ENCODE results near the gene NKAIN2.

Gene NKAIN2

DNA sequence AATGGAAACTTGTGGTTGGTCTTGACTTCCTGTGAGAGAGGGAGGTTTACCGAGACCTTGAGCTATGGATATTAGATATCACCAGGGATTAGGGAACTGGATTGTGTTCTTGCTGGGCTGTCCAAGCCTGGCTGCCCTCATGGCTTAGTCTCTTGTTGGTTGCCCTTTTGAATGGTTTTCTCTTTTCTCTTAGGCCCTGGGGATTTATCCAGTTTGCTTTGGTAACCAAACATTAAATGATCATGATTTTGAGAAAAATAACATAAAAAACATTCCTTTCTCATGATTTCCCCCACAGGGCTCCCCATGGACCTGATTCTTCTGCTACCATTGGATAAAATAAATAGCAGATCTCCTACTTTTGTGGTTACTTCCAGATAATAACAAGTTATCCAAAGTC lies 852.2 kb downstream of the NKAIN2 start:
- H3K4me3 ChIP-seq (ENCODE audit: low read depth, low read length): no peak overlapping the region
- DNase-seq (ENCODE audit: low read depth): no peak
- TF ChIP-seq, protein P1, sequence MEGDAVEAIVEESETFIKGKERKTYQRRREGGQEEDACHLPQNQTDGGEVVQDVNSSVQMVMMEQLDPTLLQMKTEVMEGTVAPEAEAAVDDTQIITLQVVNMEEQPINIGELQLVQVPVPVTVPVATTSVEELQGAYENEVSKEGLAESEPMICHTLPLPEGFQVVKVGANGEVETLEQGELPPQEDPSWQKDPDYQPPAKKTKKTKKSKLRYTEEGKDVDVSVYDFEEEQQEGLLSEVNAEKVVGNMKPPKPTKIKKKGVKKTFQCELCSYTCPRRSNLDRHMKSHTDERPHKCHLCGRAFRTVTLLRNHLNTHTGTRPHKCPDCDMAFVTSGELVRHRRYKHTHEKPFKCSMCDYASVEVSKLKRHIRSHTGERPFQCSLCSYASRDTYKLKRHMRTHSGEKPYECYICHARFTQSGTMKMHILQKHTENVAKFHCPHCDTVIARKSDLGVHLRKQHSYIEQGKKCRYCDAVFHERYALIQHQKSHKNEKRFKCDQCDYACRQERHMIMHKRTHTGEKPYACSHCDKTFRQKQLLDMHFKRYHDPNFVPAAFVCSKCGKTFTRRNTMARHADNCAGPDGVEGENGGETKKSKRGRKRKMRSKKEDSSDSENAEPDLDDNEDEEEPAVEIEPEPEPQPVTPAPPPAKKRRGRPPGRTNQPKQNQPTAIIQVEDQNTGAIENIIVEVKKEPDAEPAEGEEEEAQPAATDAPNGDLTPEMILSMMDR (IDR thresholded peaks at IDR 0.05; ENCODE audit: insufficient read depth, low read depth, low read length, missing control alignments): no peak

DNA sequence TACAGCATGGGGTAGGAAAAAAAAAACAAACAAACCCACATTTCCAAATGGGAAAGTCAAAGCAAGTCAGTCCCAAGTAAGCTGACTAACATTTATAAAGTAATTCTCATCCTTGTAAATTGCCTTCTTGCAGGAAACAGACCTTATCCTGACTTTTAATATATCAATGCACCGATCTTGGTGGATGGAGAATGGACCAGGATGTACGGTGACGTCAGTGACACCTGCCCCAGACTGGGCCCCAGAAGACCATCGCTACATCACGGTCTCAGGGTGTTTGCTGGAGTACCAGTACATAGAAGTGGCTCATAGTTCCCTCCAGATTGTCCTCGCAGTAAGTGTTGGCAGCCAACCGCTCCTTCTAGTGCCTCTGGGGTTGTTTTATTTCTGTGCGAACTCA lies 854.4 kb downstream of the NKAIN2 start:
- no peak overlapping the region for H3K4me3 ChIP-seq (ENCODE audit: low read depth, low read length)
- TF ChIP-seq, protein P1 (IDR thresholded peaks at IDR 0.05; ENCODE audit: insufficient read depth, low read depth, low read length, missing control alignments): no peak
- DNase-seq (ENCODE audit: low read depth): no peak

DNA sequence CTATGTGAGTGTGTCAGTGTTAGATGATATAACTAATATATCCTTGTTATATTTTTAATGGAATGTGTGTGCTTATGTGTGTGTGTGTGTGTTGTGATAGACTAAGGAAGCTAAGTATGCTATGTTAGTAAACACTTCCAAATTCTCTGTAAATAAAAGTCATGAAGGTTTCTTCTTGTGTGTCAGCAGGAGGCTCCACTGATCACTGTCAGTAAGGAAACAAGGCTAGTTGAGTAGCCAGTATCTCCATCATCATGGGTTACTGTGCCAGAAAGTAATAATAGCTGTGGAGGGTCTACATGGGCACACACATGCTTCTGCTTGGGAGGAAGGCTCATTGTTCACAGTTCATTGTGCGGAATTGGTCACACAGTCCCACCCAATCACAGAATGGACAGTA lies 855.8 kb downstream of the NKAIN2 start:
- TF ChIP-seq, protein P1 (IDR thresholded peaks at IDR 0.05; ENCODE audit: insufficient read depth, low read depth, low read length, missing control alignments): no peak
- H3K4me3 ChIP-seq (ENCODE audit: low read depth, low read length): no peak overlapping the region
- no peak for DNase-seq (ENCODE audit: low read depth)

DNA sequence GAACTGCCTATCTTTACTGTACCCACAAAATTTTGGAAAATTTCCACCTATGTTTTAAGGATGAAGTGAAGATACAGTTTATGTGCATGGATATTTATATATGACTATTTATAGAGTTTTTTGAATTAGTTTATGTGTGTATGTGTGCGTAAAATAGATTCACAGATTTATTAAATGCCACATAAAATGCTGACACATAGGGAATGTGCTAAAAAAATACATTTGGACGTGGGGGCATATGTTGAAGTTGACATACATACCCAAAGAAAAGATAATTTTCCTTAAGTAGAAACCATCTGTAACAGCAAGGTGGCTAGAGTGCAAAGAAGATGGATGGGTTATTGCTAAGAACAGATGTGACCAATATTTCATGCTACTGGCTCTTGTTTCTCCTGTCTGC lies 856.5 kb downstream of the NKAIN2 start:
- TF ChIP-seq, protein P1 (IDR thresholded peaks at IDR 0.05; ENCODE audit: insufficient read depth, low read depth, low read length, missing control alignments): no peak
- no peak for DNase-seq (ENCODE audit: low read depth)
- H3K4me3 ChIP-seq (ENCODE audit: low read depth, low read length): no peak overlapping the region

DNA sequence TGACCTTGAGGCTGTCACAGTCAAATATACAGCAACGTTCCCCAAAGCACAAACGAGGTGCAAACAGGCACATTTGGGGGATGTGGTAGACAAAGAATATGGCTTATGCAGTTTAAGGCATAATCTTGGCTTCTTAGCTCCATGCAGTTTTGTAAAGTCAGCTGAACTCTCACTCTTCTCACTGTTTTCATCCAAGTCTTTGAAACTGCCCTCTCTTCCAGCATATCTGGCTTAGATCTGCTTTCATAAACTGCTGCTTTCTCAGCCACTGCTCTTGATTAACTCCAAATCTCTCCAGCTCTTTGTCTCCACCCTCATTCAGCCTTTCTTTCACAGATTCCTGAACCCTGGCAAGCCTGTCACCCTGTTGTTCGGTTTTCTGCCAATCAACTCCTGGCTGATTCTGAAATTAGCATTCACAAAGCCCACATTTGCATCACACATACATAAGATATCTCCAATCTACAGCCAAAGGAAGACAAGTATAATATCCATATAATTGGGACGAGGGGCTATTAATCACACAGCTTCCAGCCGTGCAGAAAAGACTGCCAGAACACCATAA lies 857.5 kb downstream of the NKAIN2 start:
- TF ChIP-seq, protein P1 (IDR thresholded peaks at IDR 0.05; ENCODE audit: insufficient read depth, low read depth, low read length, missing control alignments): no peak
- no peak overlapping the region for H3K4me3 ChIP-seq (ENCODE audit: low read depth, low read length)
- no peak for DNase-seq (ENCODE audit: low read depth)

DNA sequence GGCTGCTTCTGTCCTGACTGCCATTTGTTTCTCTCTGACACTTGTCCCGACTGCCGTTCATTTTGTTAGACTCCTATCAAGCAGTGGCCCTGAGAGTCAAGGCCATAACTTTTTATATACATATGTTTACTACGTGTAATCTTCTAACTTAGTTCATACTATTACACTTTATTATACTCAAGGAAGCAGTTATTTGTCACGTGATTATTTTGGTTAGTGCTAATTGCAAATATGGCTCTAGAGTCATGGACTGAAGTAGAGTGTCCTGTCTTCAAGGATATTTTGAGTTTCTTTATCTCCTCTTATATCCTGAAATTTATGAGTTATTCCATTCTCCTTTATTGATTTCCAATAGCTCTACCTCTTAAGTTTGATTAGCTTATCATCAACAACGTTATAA lies 864.4 kb downstream of the NKAIN2 start:
- TF ChIP-seq, protein P1 (IDR thresholded peaks at IDR 0.05; ENCODE audit: insufficient read depth, low read depth, low read length, missing control alignments): no peak
- H3K4me3 ChIP-seq (ENCODE audit: low read depth, low read length): no peak overlapping the region
- DNase-seq (ENCODE audit: low read depth): no peak

All from GM12865 (cell line).